ENCODE data around the gene HMGXB4.

GRCh38 chr22:35333220-35333619 lies 75.9 kb downstream of the HMGXB4 start:
- TF ChIP-seq POLR2A (conservative IDR thresholded peaks at IDR 0.05) (no peak), CTCF (IDR thresholded peaks at IDR 0.05 in 2 of 3, conservative IDR thresholded peaks at IDR 0.05 in 1 of 3; ENCODE audit: insufficient read depth in 2 of 3, low read depth in 1 of 3, low read length in 3 of 3) (no peak), ARID4B (CRISPR knock-in tag; IDR thresholded peaks at IDR 0.05) (no peak)
